H9 (cell line): Measurements from ENCODE around the gene SEMA5A. TPM values are rescaled to one million over a fixed set of nuclear protein-coding genes. Genes with fewer than 3 reads are reported as not detected.

ENCODE experiments used
- DNase-seq: peaks from one replicate; pipeline ENCODE4 v3.0.0-alpha.2; 2017
- H2AFZ ChIP-seq: one replicate; pipeline ENCODE4 v1.6.1; 2013; ENCODE audit warnings: mild to moderate bottlenecking, low read length, control low read depth, moderate library complexity
- H2AK5ac ChIP-seq: 2 replicates; pipeline ENCODE4 v1.6.1; 2013; ENCODE audit warnings: low read length, control low read depth, mixed read lengths; ENCODE audit not compliant: insufficient read length
- H2BK120ac ChIP-seq: one replicate; pipeline ENCODE4 v1.6.1; 2013; ENCODE audit warnings: low read depth, mild to moderate bottlenecking, low read length, control low read depth, inconsistent platforms; ENCODE audit not compliant: poor library complexity, severe bottlenecking
- H2BK12ac ChIP-seq: 2 replicates; pipeline ENCODE4 v1.6.1; 2013; ENCODE audit warnings: low read length, control low read depth, mixed read lengths, low read depth; ENCODE audit not compliant: insufficient read length
- H2BK15ac ChIP-seq: 2 replicates; pipeline ENCODE4 v1.6.1; 2013; ENCODE audit warnings: low read depth, low read length, control low read depth
- H2BK20ac ChIP-seq: one replicate; pipeline ENCODE4 v1.6.1; 2013; ENCODE audit warnings: low read depth, mild to moderate bottlenecking, low read length, control low read depth, inconsistent platforms; ENCODE audit not compliant: poor library complexity, severe bottlenecking
- H2BK5ac ChIP-seq: 2 replicates; pipeline ENCODE4 v1.6.1; 2013; ENCODE audit warnings: low read length, control low read depth, mixed read lengths; ENCODE audit not compliant: insufficient read length
- H3K14ac ChIP-seq: 2 replicates; pipeline ENCODE4 v1.6.1; 2013; ENCODE audit warnings: low read length, control low read depth; ENCODE audit not compliant: insufficient read depth
- H3K18ac ChIP-seq: 2 replicates; pipeline ENCODE4 v1.6.1; 2013; ENCODE audit warnings: low read depth, mild to moderate bottlenecking, mixed read lengths, low read length, control low read depth; ENCODE audit not compliant: insufficient read length
- H3K23ac ChIP-seq: 2 replicates; pipeline ENCODE4 v1.6.1; 2013; ENCODE audit warnings: low read length, control low read depth, mixed read lengths, low read depth; ENCODE audit not compliant: insufficient read length
- H3K23me2 ChIP-seq: 2 replicates; pipeline ENCODE4 v1.6.1; 2013; ENCODE audit warnings: low read depth, mild to moderate bottlenecking, mixed read lengths, low read length, control low read depth; ENCODE audit not compliant: insufficient read length, poor library complexity, severe bottlenecking
- H3K27ac ChIP-seq: 2 replicates; pipeline ENCODE4 v1.5.1; 2013; ENCODE audit warnings: low read length, control low read depth, mixed read lengths, low read depth; ENCODE audit not compliant: insufficient read length
- H3K27me3 ChIP-seq: 2 replicates; pipeline ENCODE4 v1.6.1; 2013; ENCODE audit warnings: low read length, control low read depth, inconsistent platforms; ENCODE audit not compliant: insufficient read depth
- H3K4ac ChIP-seq: 2 replicates; pipeline ENCODE4 v1.6.1; 2013; ENCODE audit warnings: low read depth, mild to moderate bottlenecking, control low read depth, inconsistent platforms, low read length, moderate library complexity
- H3K4me1 ChIP-seq: 2 replicates; pipeline ENCODE4 v1.6.1; 2013; ENCODE audit warnings: low read length, control low read depth, inconsistent platforms; ENCODE audit not compliant: insufficient read depth
- H3K4me2 ChIP-seq: 2 replicates; pipeline ENCODE4 v1.6.1; 2013; ENCODE audit warnings: low read length, control low read depth, mixed read lengths; ENCODE audit not compliant: insufficient read length, insufficient read depth
- H3K56ac ChIP-seq: 2 replicates; pipeline ENCODE4 v1.6.1; 2013; ENCODE audit warnings: low read depth, mild to moderate bottlenecking, mixed read lengths, low read length, control low read depth; ENCODE audit not compliant: insufficient read length
- H3K79me1 ChIP-seq: 2 replicates; pipeline ENCODE4 v1.6.1; 2013; ENCODE audit warnings: low read depth, mild to moderate bottlenecking, moderate library complexity, low read length, control low read depth, inconsistent platforms; ENCODE audit not compliant: insufficient read depth, poor library complexity, severe bottlenecking
- H3K79me2 ChIP-seq: 2 replicates; pipeline ENCODE4 v1.6.1; 2013; ENCODE audit warnings: low read length, control low read depth, inconsistent platforms; ENCODE audit not compliant: insufficient read depth
- H3K9ac ChIP-seq: 2 replicates; pipeline ENCODE4 v1.6.1; 2013; ENCODE audit warnings: low read length, control low read depth, mixed read lengths; ENCODE audit not compliant: insufficient read length; ENCODE audit errors: extremely low read depth
- H3K9me3 ChIP-seq: one replicate; pipeline ENCODE4 v1.6.1; 2013; ENCODE audit warnings: low read depth, low read length, inconsistent platforms; ENCODE audit not compliant: control insufficient read depth
- H3T11ph ChIP-seq: one replicate; pipeline ENCODE4 v1.6.1; 2013; ENCODE audit warnings: mild to moderate bottlenecking, low read length, control low read depth, inconsistent platforms
- H4K20me1 ChIP-seq: one replicate; pipeline ENCODE4 v1.6.1; 2013; ENCODE audit not compliant: control insufficient read depth, insufficient read length, insufficient read depth
- H4K5ac ChIP-seq: 2 replicates; pipeline ENCODE4 v1.6.1; 2013; ENCODE audit warnings: low read depth, mild to moderate bottlenecking, mixed read lengths, low read length, control low read depth; ENCODE audit not compliant: insufficient read length
- H4K8ac ChIP-seq: replicated peaks from 2 replicates; pipeline ENCODE4 v1.6.1; 2013; ENCODE audit warnings: low read length, control low read depth, mixed read lengths, low read depth; ENCODE audit not compliant: insufficient read length
- H4K91ac ChIP-seq: 2 replicates; pipeline ENCODE4 v1.6.1; 2013; ENCODE audit warnings: low read depth, mild to moderate bottlenecking, moderate library complexity, mixed read lengths, low read length, control low read depth; ENCODE audit not compliant: insufficient read length
- H3K27ac Mint-ChIP-seq, 3 experiments: 2 replicates in 2 of 3; 3 replicates in 1 of 3; pipeline ENCODE4 v1.8.0; 2020 to 2021; ENCODE audit warnings: mixed read lengths in 3 of 3, mild to moderate bottlenecking in 1 of 3, moderate library complexity in 1 of 3
- H3K27me3 Mint-ChIP-seq: 2 replicates; pipeline ENCODE4 v1.8.0; 2021; ENCODE audit warnings: low read depth, mild to moderate bottlenecking, moderate library complexity, mixed read lengths
- H3K36me3 Mint-ChIP-seq, 3 experiments: 2 replicates in 2 of 3; 3 replicates in 1 of 3; pipeline ENCODE4 v1.8.0; 2020 to 2021; ENCODE audit warnings: low read depth in 3 of 3, mixed read lengths in 3 of 3; ENCODE audit not compliant: insufficient read depth in 1 of 3
- H3K4me1 Mint-ChIP-seq, 2 experiments: 2 replicates each; pipeline ENCODE4 v1.8.0; 2020; ENCODE audit warnings: mixed read lengths in 2 of 2
- H3K4me3 Mint-ChIP-seq, 2 experiments: 2 replicates in 1 of 2; 3 replicates in 1 of 2; pipeline ENCODE4 v1.8.0; 2020 to 2021; ENCODE audit warnings: mild to moderate bottlenecking in 2 of 2, mixed read lengths in 2 of 2, moderate library complexity in 1 of 2
- H3K9me3 Mint-ChIP-seq, 2 experiments: 2 replicates in 1 of 2; 3 replicates in 1 of 2; pipeline ENCODE4 v1.8.0; 2020; ENCODE audit warnings: mild to moderate bottlenecking in 2 of 2, mixed read lengths in 2 of 2, moderate library complexity in 1 of 2
- WGBS: extraction: QIAGEN DNeasy Blood & Tissue Kit; methylation state at CpG from one replicate; pipeline ENCODE4 v1.1.7; 2013; ENCODE audit warnings: missing lambda C conversion rate, low lambda C conversion rate, mixed read lengths; ENCODE audit not compliant: insufficient read length; ENCODE audit errors: extremely low coverage; 5-methylcytosine and 5-hydroxymethylcytosine counted together
- total RNA-seq: library from RNA; stranded (reverse); gene quantifications from 2 replicates; pipeline ENCODE4 v1.2.1, GENCODE V29; 2021
- TF ChIP-seq, protein P1 (sequence below): fragments of 200-600 bp; sonication (generic); conservative IDR thresholded peaks from 3 replicates; pipeline ENCODE4 v1.8.0; 2021; ENCODE audit warnings: antibody characterized with exemption, mild to moderate bottlenecking

Gene SEMA5A
- total RNA-seq, 1 experiment from 2014 or later: 4.3 TPM

DNA sequence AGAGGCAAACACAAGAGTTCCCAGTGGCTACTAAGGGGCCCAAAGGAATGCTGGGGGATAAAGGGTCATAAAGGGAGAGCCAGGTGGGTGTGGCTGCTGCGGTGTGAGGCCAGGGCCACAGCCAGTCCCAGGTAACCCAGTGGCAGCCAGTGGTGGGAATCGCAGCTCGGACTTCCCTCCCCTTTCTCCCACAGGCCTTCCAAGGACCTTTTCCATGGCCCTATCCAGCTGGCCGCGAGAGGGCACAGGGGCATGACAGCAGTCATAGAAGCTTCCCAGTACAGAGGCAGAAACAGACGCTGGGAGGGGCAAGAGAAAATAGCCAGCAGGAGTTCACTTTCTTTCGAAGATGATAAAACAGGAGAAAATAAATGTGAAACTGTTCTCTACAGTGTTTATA lies 257.6 kb downstream of the SEMA5A start:
- Histone ChIP-seq H3T11ph (no peak overlapping the region), H2AK5ac (no peak overlapping the region), H2BK20ac (no peak overlapping the region), H2BK120ac (no peak overlapping the region), H3K79me2 (no peaks in the 10 kb centered on the region; the same call in 1 of the 2 replicates), H4K8ac (no peak overlapping the region), H2BK15ac (no peak overlapping the region), H2BK5ac (no peak overlapping the region), H3K23me2 (no peaks in the 10 kb centered on the region), H3K27me3 (no peaks in the 10 kb centered on the region), H3K9me3 (no peaks in the 10 kb centered on the region), H3K79me1 (no peaks in the 10 kb centered on the region), H3K18ac (no peak overlapping the region), H3K23ac (no peak overlapping the region), H2BK12ac (no peak overlapping the region), H4K91ac (no peak overlapping the region), H2AFZ (no peak overlapping the region), H3K4ac (no peak overlapping the region), H3K27ac (no peak overlapping the region), H3K4me1 (no peaks in the 10 kb centered on the region), H3K14ac (no peak overlapping the region), H4K20me1 (no peaks in the 10 kb centered on the region), H3K56ac (no peak overlapping the region), H3K9ac (no peak overlapping the region), H4K5ac (no peak overlapping the region), H3K4me2 (no peak overlapping the region)
- Mint-ChIP-seq H3K4me3 (no peak overlapping the region), H3K36me3 (peaks cover 0 to 3% (median 0%) of the 10 kb centered on the region in 3 experiments; a peak in 1 of 7 replicates), H3K9me3 (no peaks in the 10 kb centered on the region), H3K4me1 (peaks cover 5 to 6% of the 10 kb centered on the region in 2 experiments), H3K27me3 (peaks cover 1% of the 10 kb centered on the region; the same call in 1 of the 2 replicates), H3K27ac (0 out of 7 replicates have a peak overlapping the region, but pooled peaks of 1 of the 3 experiments have one; percentile 62)
- no CpG with 5 or more reads among the region's 7 CpGs for WGBS
- TF ChIP-seq, protein P1, sequence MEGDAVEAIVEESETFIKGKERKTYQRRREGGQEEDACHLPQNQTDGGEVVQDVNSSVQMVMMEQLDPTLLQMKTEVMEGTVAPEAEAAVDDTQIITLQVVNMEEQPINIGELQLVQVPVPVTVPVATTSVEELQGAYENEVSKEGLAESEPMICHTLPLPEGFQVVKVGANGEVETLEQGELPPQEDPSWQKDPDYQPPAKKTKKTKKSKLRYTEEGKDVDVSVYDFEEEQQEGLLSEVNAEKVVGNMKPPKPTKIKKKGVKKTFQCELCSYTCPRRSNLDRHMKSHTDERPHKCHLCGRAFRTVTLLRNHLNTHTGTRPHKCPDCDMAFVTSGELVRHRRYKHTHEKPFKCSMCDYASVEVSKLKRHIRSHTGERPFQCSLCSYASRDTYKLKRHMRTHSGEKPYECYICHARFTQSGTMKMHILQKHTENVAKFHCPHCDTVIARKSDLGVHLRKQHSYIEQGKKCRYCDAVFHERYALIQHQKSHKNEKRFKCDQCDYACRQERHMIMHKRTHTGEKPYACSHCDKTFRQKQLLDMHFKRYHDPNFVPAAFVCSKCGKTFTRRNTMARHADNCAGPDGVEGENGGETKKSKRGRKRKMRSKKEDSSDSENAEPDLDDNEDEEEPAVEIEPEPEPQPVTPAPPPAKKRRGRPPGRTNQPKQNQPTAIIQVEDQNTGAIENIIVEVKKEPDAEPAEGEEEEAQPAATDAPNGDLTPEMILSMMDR: no peak
- peak; percentile 70 for DNase-seq
